ENCODE measurements around the gene NFIC.
"Not testable (repeated sequence)": the region's sequence is repeated elsewhere in the genome, so short reads cannot be mapped to it uniquely, and the experiment has no call there.

Gene NFIC

DNA sequence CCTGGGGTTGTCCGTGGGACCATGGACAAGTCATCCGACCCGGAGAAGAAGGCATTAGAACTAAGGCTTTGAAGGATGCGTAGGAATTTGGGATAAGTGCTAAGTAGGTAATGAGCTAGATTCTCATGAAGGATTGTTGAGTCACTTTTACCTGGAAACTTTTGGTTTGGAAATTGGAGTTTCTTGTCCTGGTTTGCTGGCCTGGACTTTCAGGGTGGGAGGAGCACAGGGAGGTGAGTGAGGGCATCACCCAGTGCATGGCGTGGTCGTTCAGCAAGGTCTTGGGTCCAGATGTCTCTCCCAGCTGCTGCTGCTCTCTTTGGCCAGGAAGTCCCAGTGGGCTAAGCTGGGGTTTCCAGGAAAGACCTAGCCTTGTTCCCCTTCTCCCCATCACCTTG lies 7.6 kb downstream of the NFIC start:
- no peak for DNase-seq (ENCODE audit: low read depth in 2 of 2)

DNA sequence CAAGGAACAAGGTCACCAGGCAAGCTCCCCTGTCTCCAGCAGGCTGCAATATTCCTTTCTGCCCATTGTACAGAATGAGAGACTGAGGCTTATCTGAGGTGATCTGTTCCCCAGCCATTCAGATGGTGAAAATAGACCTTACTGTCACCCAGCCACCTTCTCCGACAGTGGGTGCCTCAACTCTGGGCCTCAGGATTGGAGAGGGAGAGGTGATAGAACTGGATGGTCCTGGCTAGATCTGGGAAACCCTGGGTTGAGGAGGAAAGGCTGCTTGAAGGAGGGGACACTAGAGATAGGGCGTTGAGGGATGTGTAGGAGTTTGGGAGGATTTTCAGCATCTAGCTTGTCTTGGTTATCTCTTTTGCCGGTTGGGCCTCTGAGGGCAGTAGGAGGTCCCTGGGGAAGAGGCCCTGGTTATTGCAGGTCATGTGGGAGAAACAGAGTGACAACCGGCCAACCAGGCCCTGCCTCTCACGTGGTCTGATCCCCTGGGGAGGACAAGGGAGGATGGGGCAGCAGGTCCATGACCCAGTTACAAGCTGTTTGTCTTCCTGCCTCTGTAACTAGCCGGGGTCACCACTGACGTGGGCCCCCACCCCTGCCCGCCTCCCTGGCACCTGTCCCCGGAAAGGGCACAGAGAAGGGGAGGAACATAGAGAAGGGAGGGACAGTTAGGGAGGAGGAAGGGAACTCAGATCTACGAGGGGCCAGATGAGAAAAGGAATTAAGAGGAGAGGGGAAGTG lies 8.2 kb downstream of the NFIC start:
- DNase-seq (ENCODE audit: low read depth in 2 of 2): no peak

DNA sequence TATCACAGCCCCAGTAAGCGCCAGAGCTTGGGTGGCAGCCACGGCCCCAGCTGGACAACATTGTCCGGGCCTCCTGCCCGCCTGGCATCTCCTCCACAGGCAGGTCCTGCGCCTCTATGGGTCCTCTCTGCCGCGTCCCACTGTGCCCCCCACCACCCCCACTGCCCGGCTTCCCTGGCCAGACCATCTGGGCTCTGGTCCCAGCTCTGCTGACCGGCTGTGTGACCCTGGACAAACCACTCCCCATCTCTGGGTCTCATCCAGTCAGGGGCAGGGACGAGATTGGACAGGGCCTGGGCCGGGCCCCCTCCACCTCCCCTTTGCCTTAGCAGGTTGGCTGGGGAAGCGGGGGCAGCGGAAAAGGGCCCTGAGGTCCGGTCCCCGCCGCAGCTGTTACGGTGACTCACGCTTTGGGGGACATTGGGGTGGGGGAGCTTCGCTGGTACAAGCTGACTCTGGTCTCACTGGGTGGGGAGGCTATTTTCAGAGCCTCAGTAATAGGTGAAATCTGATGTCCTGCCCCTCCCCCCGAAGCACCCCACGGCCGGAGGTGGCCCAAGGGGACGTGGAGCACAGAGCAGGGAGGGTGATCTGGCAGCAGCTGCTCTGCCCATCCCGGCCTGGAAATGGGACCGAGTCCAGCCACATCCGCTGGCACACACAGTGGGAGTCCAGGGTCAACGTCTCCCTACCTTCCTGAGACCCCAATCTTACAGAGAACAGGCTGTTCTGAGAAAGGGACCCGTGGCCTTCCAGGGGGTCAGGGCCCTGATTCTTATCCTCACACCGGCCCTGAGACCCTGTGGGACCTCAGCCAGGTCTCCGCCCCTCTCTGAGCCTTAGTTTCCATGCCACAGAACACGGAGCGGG lies 9.1 kb downstream of the NFIC start:
- DNase-seq (ENCODE audit: low read depth in 2 of 2): no peak

DNA sequence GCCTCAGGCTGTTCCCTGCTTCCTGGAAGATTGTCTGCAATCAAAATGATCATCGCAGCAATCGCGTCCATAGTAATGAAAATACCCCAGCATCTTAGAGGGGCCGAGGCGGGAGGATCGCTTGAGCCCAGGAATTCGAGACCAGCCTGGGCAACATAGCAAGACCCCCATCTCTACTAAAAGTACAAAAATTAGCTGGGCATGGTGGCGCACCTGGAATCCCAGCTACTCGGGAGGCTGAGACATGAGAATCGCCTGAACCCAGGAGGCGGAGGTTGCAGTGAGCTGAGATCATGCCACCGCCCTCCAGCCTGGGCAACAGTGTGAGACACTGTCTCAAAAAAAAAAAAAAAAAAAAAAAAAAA lies 9.7 kb downstream of the NFIC start:
- DNase-seq (ENCODE audit: low read depth in 2 of 2): not testable (repeated sequence)

DNA sequence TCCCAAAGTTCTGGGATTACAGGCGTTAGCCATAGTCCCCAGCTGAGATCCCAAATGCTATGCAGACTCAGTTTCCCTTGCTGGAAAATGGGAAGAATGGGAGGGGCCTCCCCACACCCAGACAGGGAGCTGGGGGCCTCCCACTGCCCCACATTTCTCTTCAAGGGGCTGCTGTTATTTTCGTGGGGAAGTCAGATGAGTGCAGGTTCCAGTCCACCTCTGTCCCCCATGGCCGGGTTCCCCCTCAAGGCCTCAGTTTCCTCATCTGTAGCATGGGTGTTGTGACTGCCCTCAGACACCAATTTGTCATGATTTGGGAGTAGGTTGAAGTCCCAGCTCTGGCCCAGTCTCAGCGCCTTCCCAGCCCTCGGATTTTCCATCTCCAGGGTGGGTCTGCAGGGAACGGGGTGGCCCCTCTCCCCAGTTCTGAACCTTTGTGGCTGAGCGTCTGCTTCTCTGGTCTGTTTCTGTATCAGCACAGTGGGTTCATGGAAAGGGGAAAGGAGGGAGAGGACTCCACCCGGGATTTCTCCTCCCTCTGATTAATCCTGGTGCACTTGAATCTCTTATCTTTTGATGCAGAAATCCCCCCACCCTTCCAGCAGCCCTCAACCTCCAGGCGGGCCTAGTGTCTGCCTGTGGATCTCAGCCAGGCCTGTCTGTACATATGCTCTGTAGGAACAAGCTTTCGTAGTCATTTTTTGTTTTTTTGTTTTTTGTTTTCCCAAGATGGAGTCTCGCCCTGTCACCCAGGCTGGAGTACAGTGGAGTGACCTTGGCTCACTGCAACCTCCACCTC lies 12.2 kb downstream of the NFIC start:
- no peak for DNase-seq (ENCODE audit: low read depth in 2 of 2)

DNA sequence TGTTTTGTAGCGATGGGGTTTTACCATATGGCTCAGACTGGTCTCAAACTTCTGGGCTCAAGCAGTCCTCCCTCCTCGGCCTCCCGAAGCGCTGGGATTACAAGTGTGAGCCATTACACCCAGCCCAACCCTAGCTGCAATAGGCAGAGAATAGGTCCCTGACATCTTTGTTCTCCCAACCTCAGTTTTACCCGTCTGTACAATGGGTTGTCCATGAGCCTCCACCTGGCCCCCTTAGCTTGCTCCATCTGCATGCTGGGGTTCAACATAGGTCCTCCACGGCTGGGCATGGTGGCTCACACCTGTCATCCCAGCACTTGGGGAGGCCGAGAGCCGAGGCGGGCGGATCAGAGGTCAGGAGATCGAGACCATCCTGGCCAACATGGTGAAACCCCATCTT lies 14.4 kb downstream of the NFIC start:
- DNase-seq (ENCODE audit: low read depth in 2 of 2): no peak

DNA sequence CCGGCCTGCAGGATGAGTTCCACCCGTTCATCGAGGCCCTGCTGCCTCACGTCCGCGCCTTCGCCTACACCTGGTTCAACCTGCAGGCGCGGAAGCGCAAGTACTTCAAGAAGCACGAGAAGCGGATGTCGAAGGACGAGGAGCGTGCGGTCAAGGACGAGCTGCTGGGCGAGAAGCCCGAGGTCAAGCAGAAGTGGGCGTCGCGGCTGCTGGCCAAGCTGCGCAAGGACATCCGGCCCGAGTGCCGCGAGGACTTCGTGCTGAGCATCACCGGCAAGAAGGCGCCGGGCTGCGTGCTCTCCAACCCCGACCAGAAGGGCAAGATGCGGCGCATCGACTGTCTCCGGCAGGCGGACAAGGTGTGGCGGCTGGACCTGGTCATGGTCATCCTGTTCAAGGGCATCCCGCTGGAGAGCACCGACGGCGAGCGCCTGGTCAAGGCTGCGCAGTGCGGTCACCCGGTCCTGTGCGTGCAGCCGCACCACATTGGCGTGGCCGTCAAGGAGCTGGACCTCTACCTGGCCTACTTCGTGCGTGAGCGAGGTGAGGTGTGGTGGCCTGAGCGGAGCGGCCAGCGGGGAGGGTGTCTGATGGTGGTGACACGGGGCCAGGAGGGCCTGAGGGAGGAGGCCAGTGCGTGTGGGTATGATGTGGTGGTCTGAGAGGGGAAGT lies 15.5 kb downstream of the NFIC start:
- no peak for DNase-seq (ENCODE audit: low read depth in 2 of 2)

DNA sequence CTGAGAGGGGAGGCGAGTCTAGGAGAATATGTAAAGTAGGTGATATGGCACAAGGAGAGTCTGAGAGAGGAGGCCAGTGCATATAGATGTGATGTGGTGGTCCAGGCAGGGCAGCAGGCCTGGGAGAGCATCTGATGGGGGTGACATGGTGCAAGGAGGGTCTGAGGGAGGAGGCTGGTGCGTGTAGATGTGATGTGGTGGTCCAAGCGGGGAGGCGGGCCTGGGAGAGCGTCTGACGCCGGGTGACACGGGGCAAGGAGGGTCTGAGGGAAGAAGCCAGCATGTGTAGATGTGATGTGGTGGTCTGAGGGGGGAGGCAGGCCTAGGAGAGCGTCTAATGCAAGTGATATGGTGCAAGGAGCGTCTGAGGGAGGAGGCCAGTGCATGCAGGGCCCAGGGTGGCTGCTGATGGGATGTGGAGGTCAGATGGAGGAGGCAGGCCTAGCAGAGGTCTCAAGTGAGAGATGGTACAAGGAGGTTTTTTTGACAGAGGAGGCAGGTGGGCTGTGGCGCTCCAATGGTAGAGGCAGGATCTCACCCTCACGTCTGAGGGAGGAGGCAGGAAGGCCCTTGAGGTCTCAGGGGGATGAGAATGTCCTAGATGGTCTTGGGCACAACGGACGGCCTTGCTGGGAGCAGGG lies 16.2 kb downstream of the NFIC start:
- no peak for DNase-seq (ENCODE audit: low read depth in 2 of 2)

DNA sequence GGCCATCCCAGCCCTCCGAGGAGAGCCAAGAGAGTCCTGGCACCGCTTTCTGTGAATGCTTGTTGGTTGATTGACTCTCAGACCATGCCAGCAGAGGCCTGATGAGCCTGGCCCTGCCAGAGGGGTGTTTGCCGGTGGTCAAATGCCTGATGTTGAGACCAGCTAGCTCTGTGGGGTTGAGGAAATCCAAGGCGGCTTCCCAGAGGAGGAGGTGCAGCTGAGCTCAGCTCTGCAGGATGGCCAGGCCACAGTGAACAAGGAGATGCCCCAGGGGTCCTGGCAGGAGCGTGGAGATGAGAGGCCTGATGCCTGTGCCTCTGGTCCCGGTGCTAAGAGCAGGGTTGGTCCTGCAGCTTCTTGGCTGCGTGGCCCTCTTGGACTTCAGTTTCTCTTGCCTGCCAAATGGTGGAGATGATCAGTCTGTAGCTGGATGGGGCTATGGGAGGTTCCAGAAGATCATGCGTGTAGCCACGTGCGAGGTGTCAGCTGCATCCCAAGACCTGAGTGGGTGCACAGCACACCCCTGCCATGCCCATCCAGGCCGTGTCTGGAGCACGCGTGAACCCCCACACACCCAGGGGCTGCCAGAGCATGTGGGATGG lies 16.8 kb downstream of the NFIC start:
- DNase-seq (ENCODE audit: low read depth in 2 of 2): no peak

DNA sequence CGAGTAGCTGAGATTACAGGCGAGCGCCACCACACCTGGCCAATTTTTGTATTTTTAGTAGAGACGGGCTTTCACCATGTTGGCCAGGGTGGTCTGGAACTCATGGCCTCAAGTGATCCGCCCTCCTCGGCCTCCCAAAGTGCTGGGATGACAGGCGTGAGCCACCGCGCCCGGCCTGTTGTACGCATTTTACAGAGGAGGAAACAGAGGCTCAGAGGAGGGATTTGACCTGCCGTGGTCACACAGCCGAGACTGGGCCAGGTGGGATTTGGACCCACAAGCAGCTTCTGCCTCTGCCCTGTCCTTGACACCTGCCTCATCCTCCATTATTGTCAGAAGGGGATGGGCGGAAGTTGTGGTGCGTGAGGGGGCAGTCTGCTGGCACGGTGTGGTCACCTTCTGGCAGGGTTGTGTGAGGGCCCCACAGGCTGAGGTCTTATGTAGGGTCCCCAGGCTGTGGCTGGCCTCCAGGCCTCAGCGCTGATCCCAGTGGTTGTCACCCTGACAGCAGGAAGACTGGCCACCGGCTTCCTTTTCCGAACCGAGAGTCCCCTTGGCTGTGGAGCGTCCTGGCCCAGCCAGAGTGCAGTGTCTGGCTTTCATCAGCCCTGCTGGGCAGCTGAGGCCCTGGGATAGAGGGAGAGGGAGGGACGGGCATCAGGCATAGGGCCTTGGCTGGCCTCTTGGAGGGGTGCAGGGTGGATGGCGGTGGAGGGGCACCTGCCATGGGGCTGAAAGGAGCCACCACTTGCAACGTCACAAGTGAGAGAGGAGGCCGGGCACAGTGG lies 20.3 kb downstream of the NFIC start:
- no peak for DNase-seq (ENCODE audit: low read depth in 2 of 2)

DNA sequence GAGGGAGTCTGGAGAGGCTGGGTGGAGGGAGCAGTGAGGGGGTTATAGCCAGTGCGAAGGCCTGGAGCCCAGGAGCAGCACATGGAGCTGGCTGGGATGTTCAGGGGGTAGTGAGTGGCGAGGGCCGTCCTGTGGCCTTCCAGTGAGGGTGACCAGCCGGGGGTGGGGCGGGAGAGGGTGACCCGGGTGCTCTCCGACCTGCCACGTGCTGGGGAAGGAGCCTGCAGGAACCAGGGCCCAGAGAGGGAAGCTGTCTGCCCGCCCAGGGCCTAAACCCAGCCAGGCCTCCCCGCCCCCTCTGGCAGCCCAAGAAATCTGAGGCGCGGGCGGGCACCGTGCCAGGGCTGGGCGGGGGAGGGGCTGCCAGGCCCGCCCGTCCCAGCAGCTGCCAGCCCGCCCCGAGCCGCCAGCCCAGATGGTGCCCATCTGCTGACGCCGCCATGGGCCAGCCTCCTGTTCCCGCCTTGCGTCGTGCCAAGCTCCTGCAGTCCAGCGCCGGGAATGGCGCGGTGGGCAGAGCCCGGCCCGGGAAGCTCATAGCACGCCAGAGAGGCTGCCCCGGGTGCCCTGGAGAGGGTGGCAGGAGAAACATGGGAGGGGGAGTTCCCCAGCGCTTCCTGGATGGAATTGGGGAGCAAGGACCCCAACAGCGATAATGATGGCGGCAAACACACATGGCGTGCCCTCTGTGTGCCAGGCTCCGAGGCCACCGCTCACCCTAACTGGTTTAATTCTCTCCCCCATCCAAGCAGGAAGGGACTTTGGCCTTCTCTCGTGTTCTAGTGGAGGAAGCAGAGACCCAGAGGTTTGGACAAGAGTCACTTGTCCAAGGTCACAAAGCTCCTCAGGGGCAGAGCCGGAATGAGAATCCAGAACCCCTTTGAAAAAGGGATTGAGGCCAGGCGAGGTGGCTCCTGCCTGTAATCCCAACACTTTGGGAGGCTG lies 21.5 kb downstream of the NFIC start:
- no peak for DNase-seq (ENCODE audit: low read depth in 2 of 2)

DNA sequence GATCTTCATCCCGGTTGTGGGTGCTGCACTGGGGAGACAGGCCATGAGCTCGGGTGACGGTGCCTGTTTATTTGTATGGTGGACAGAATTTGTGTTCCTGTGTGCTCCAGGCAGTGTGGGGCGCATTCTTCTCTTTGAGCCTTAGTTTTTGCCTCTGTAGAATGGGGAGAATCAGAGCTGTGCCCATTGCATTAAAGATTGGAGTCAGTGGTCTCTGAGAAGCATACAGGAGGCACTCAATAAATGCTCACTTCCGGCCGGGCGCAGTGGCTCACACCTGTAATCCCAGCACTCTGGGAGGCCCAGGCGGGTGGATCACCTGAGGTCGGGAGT lies 23.0 kb downstream of the NFIC start:
- DNase-seq (ENCODE audit: low read depth in 2 of 2): no peak

DNA sequence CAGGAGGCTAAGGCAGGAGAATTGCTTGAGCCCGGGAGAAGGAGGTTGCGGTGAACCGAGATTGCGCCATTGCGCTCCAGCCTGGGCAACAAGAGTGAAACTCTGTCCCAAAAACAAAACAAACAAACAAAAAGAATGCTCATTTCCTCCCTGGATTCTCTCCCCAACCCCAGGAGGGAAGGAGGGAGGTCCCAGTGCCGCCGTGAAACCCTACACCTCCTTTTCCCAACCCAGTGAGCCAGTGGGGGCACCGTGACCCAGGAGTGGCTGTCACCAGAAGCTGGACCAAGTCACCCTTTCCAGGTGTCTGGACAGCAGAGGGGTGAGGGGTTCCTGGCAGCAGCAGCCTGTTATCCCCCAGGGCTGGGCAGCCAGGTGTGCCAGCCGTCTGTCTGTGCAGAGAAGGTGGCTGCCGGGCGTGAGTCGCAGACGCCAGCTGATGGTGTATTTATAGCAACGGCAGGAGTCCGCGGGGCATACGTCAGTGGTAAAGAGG lies 23.5 kb downstream of the NFIC start:
- DNase-seq (ENCODE audit: low read depth in 2 of 2): no peak

DNA sequence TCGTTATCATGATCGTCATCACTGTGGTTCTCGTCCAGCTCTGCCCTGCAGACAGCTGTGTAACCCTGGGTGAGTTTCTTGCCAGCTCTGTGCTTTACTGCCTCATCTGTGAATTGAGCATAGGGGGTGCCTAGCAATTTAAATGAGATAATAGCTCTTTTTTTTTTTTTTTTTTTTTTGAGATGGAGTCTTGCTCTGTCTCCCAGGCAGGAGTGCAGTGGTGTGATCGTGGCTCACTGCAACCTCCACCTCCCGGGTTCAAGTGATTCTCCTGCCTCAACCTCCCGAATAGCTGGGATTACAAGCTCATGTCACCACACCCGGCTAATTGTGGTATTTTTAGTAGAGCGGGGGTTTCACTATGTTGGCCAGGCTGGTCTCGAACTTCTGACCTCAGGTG lies 25.5 kb downstream of the NFIC start:
- DNase-seq (ENCODE audit: low read depth in 2 of 2): not testable (repeated sequence)

DNA sequence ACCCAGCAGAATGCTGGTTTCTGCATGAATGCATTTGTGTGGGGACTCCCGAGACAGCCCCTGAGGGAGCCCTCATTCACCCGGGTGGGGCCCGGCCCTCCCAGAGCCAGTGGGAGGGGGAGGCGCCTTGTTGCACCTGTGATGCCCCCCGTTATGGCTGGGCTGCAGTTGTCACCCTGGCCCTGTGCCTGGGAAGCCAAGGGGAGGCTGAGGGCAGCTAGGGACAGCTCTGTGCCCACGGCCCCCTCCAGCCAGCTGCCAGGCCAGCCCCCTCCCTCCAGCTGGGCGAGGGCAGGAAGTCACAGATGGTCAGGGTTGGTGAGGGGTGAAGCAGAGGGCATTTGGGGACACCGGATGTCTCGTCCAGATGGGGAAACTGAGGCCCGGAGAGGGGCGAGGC lies 26.1 kb downstream of the NFIC start:
- DNase-seq (ENCODE audit: low read depth in 2 of 2): no peak

DNA sequence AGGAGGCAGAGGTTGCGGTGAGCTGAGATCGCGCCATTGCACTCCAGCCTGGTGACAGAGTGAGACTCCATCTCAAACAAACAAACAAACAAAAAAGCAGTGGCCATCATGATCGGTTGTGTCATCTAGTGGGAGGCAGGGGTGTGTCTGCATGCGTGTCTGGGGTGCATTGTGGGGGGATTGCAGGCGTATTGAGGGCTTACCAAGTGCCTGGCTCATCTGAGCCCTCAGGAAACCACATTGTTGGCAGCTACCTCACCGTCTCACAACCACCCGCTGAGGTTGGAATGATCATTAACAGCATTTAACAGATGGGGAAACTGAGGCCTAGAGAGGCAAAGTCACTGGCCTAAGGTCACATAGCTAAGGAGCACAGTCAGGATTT lies 30.5 kb downstream of the NFIC start:
- no peak for DNase-seq (ENCODE audit: low read depth in 2 of 2)

DNA sequence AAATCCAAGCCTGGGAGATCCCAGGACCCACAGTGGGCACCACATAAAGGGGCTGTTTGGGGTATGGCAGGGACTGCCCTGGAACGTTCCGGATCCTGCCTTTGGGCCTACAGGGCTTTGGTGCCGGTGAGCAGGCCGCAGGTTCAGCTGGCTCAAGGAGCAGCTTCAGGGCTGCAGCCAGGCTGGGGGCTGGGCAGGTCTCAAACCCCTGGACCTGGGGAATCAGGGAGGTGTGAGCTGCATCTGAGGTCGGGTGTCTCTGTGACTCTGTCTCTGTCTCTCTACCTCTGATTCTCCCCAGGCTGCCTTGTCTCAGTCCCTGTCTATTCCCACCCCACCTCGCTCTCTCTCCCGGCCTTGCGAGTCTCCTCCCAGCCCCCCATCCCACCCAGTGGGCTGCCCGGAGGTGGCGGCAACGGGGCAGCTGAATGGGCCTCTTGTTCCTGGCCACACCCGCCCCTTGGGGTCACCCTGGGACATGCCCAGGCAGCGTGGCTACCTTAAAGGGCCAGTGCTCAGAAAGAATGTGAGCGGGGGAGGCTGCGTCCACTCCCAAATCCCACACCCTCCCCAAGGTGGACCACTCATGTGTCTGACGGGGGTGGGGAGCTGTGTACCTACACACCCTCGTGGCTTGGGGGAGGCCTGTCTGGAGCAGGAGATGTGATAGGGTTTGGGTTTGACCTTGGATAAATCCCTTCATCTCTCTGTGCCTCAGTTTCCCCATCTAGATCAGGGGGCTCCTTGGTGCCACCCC lies 31.1 kb downstream of the NFIC start:
- DNase-seq (ENCODE audit: low read depth in 2 of 2): no peak
